ENCODE data around the gene SLC17A9. TPM values are rescaled to one million over a fixed set of nuclear protein-coding genes. Genes with fewer than 3 reads are reported as not detected.
A peak's percentile ranks its signal among the peaks of the same experiment; 100 is the strongest.

Gene SLC17A9
- polyA plus RNA-seq, 3 donors = 0.81 to 31.3 (median 0.82) TPM

GRCh38 chr20:62969179-62969760 lies 16.8 kb downstream of the SLC17A9 start:
- H3K27me3 Mint-ChIP-seq (ENCODE audit: low read depth in 3 of 3) = peaks cover 39 to 49% (median 46%) of the 10 kb centered on the region in 3 donors
- peak overlapping the region in 1 of 2 donors; percentile 40 for H3K4me3 Mint-ChIP-seq
- WGBS (ENCODE audit: insufficient coverage) = 64% methylated on average over 7 of the region's 16 CpGs

GRCh38 chr20:62969939-62970306 lies 17.4 kb downstream of the SLC17A9 start:
- H3K27me3 ChIP-seq (ENCODE audit: control insufficient read depth in 2 of 2, insufficient read depth in 2 of 2, low read length in 2 of 2) = peaks cover 14 to 44% of the 10 kb centered on the region in 2 donors
- no peaks in the 10 kb centered on the region for H3K79me2 ChIP-seq (ENCODE audit: insufficient read depth, low read length)
- H3K27me3 Mint-ChIP-seq (ENCODE audit: low read depth in 3 of 3) = peaks cover 46 to 55% (median 51%) of the 10 kb centered on the region in 3 donors
- 78% methylated on average over 5 of the region's 8 CpGs for WGBS (ENCODE audit: insufficient coverage)
- peak overlapping the region in 1 of 2 donors; percentile 26 for H3K4me3 Mint-ChIP-seq
- H3K4me2 ChIP-seq (replicated peaks; ENCODE audit: extremely low read depth, low read length, poor library complexity, severe bottlenecking) = no peak overlapping the region
- DNase-seq = no peak
- H3K27ac Mint-ChIP-seq = no peak overlapping the region
- peaks cover 7 to 17% of the 10 kb centered on the region in 2 donors for H3K36me3 Mint-ChIP-seq
- intact Hi-C loops (cut with micrococcal nuclease) = no loop called here
- peaks cover 0 to 10% (median 5%) of the 10 kb centered on the region in 7 donors for H3K9me3 Mint-ChIP-seq
- peaks cover 6 to 8% of the 10 kb centered on the region in 2 donors for H3K4me1 ChIP-seq (ENCODE audit: control insufficient read depth in 1 of 2, insufficient read depth in 2 of 2, low read length in 2 of 2)
- H2AFZ ChIP-seq (ENCODE audit: insufficient read depth, low read depth, low read length, poor library complexity, severe bottlenecking) = no peak overlapping the region
- H3K9me3 ChIP-seq (replicated peaks in 1 of 2; ENCODE audit: control insufficient read depth in 1 of 2, insufficient read depth in 1 of 2, low read length in 2 of 2) = peaks cover 0 to 3% of the 10 kb centered on the region in 2 donors
- H3K4me3 ChIP-seq (replicated peaks in 1 of 3; ENCODE audit: low read depth in 2 of 3, low read length in 3 of 3) = no peak overlapping the region
- no peak overlapping the region for H3K27ac ChIP-seq (ENCODE audit: low read depth in 1 of 2, low read length in 2 of 2)
- TF ChIP-seq CTCF (IDR thresholded peaks at IDR 0.05) = no peak
- H3K4me1 Mint-ChIP-seq = peaks cover 9% of the 10 kb centered on the region
- no peak overlapping the region for H3K9ac ChIP-seq (ENCODE audit: insufficient read depth, low read length, poor library complexity, severe bottlenecking)
- H4K20me1 ChIP-seq (ENCODE audit: insufficient read depth, low read length) = no peaks in the 10 kb centered on the region
- H3K36me3 ChIP-seq (replicated peaks in 1 of 2; ENCODE audit: control insufficient read depth in 1 of 2, insufficient read depth in 2 of 2, low read length in 2 of 2) = peaks cover 3% of the 10 kb centered on the region in 2 donors

More at GRCh38 chr20:62969179-62969760, 16.8 kb downstream of the SLC17A9 start:
- H3K79me2 ChIP-seq (ENCODE audit: insufficient read depth, low read length) = no peaks in the 10 kb centered on the region
- Mint-ChIP-seq H3K4me1 (peaks cover 12% of the 10 kb centered on the region), H3K9me3 (peaks cover 0 to 6% (median 3%) of the 10 kb centered on the region in 7 donors), H3K27ac (no peak overlapping the region), H3K36me3 (peaks cover 7 to 24% of the 10 kb centered on the region in 2 donors)
- H3K9ac ChIP-seq (ENCODE audit: insufficient read depth, low read length, poor library complexity, severe bottlenecking) = no peak overlapping the region
- H3K9me3 ChIP-seq (replicated peaks in 1 of 2; ENCODE audit: control insufficient read depth in 1 of 2, insufficient read depth in 1 of 2, low read length in 2 of 2) = peaks cover 0 to 3% of the 10 kb centered on the region in 2 donors
- peaks cover 7 to 10% of the 10 kb centered on the region in 2 donors for H3K36me3 ChIP-seq (replicated peaks in 1 of 2; ENCODE audit: control insufficient read depth in 1 of 2, insufficient read depth in 2 of 2, low read length in 2 of 2)
- H3K27me3 ChIP-seq (ENCODE audit: control insufficient read depth in 2 of 2, insufficient read depth in 2 of 2, low read length in 2 of 2) = peaks cover 11 to 37% of the 10 kb centered on the region in 2 donors
- no peak for DNase-seq
- no peaks in the 10 kb centered on the region for H4K20me1 ChIP-seq (ENCODE audit: insufficient read depth, low read length)
- H3K4me2 ChIP-seq (replicated peaks; ENCODE audit: extremely low read depth, low read length, poor library complexity, severe bottlenecking) = no peak overlapping the region
- H3K27ac ChIP-seq (ENCODE audit: low read depth in 1 of 2, low read length in 2 of 2) = no peak overlapping the region
- no peak overlapping the region for H2AFZ ChIP-seq (ENCODE audit: insufficient read depth, low read depth, low read length, poor library complexity, severe bottlenecking)
- intact Hi-C loops (cut with micrococcal nuclease) = no loop called here
- H3K4me3 ChIP-seq (replicated peaks in 1 of 3; ENCODE audit: low read depth in 2 of 3, low read length in 3 of 3) = no peak overlapping the region
- TF ChIP-seq CTCF (IDR thresholded peaks at IDR 0.05) = no peak
- H3K4me1 ChIP-seq (ENCODE audit: control insufficient read depth in 1 of 2, insufficient read depth in 2 of 2, low read length in 2 of 2) = peaks cover 6 to 8% of the 10 kb centered on the region in 2 donors
